ENCODE data around the gene NAA25.
A peak's percentile ranks its signal among the peaks of the same experiment; 100 is the strongest.
"Not testable (repeated sequence)": the region's sequence is repeated elsewhere in the genome, so short reads cannot be mapped to it uniquely, and the experiment has no call there.

Gene NAA25

GRCh38 chr12:112116232-112117060 is 7.9 kb upstream of the NAA25 start:
- DNase-seq, result peak; percentile 85 to 90

GRCh38 chr12:112115259-112116045 is 6.9 kb upstream of the NAA25 start:
- no peak for DNase-seq

GRCh38 chr12:112112409-112113133 is 4.0 kb upstream of the NAA25 start:
- DNase-seq, result no peak

GRCh38 chr12:112111931-112112330 is 3.3 kb upstream of the NAA25 start:
- no peak for DNase-seq

GRCh38 chr12:112110787-112111662 is 2.4 kb upstream of the NAA25 start:
- not testable (repeated sequence) for DNase-seq

- peak; percentile 65 to 83 for DNase-seq
These were observed 1.0 kb downstream of the NAA25 start for GRCh38 chr12:112107306-112108201.

- DNase-seq, result no peak
These were observed 2.7 kb downstream of the NAA25 start for GRCh38 chr12:112105891-112106290.

GRCh38 chr12:112103758-112104503 is 4.7 kb downstream of the NAA25 start:
- no peak for DNase-seq

GRCh38 chr12:112102746-112103145 is 5.8 kb downstream of the NAA25 start:
- DNase-seq, result not testable (repeated sequence)

- no peak for DNase-seq
These were observed 6.5 kb downstream of the NAA25 start for GRCh38 chr12:112102127-112102526.

GRCh38 chr12:112100500-112100899 is 8.1 kb downstream of the NAA25 start:
- not testable (repeated sequence) for DNase-seq

- no peak for DNase-seq
These were observed 10.9 kb downstream of the NAA25 start for GRCh38 chr12:112097641-112098040.

- no peak for DNase-seq
These were observed 11.9 kb downstream of the NAA25 start for GRCh38 chr12:112096667-112097066.

GRCh38 chr12:112096070-112096469 is 12.5 kb downstream of the NAA25 start:
- peak; percentile 62 to 64 for DNase-seq

- DNase-seq, result no peak
These were observed 17.0 kb downstream of the NAA25 start for GRCh38 chr12:112091563-112091962.

GRCh38 chr12:112087851-112088250 is 20.7 kb downstream of the NAA25 start:
- no peak for DNase-seq

GRCh38 chr12:112087055-112087850 is 21.3 kb downstream of the NAA25 start:
- DNase-seq, result peak in 1 of 2 experiments; percentile 19

GRCh38 chr12:112066566-112066965 is 42.0 kb downstream of the NAA25 start:
- DNase-seq, result no peak

GRCh38 chr12:112063273-112063672 is 45.3 kb downstream of the NAA25 start:
- no peak for DNase-seq

- no peak for DNase-seq
These were observed 47.4 kb downstream of the NAA25 start for GRCh38 chr12:112061137-112061536.

Data from Kasumi-1 (cell line).